Neural cell (in vitro differentiated cells): Measurements from ENCODE around the gene RYK. TPM values are rescaled to one million over a fixed set of nuclear protein-coding genes. Genes with fewer than 3 reads are reported as not detected.

Experiments
- H2AFZ ChIP-seq: fragments of 200-600, 300-800 bp; sonication (generic), shearing (Covaris generic); 2 replicates; pipeline ENCODE4 v1.6.0; 2014; ENCODE audit warnings: low read depth, mild to moderate bottlenecking, antibody characterized with exemption, low read length, moderate library complexity
- H3F3A ChIP-seq: fragments of 200-600 bp; shearing (Covaris generic); 2 replicates; pipeline ENCODE4 v1.6.1; 2016; ENCODE audit warnings: mild to moderate bottlenecking, moderate library complexity, mixed read lengths, antibody characterized with exemption, low read length; ENCODE audit not compliant: insufficient read depth, poor library complexity, severe bottlenecking
- H3K27ac ChIP-seq: fragments of 200-600, 300-800 bp; sonication (generic), shearing (Covaris generic); 2 replicates; pipeline ENCODE4 v1.5.1; 2014; ENCODE audit warnings: mild to moderate bottlenecking, low read length, moderate library complexity
- H3K27me3 ChIP-seq: fragments of 300-800, 200-600 bp; sonication (generic), shearing (Covaris generic); 2 replicates; pipeline ENCODE4 v1.6.0; 2014; ENCODE audit warnings: mild to moderate bottlenecking, low read depth, low read length, moderate library complexity; ENCODE audit not compliant: insufficient read depth
- H3K36me3 ChIP-seq: fragments of 300-800, 200-600 bp; sonication (generic), shearing (Covaris generic); 2 replicates; pipeline ENCODE4 v1.5.1; 2014; ENCODE audit warnings: mild to moderate bottlenecking, antibody characterized with exemption, low read length, moderate library complexity; ENCODE audit not compliant: insufficient read depth
- H3K4me2 ChIP-seq: fragments of 300-800, 200-600 bp; sonication (generic), shearing (Covaris generic); 2 replicates; pipeline ENCODE4 v1.6.0; 2014; ENCODE audit warnings: mild to moderate bottlenecking, low read length
- H3K4me3 ChIP-seq: fragments of 300-800, 200-600 bp; sonication (generic), shearing (Covaris generic); 2 replicates; pipeline ENCODE4 v1.5.1; 2014; ENCODE audit warnings: mild to moderate bottlenecking, low read length, moderate library complexity
- H3K79me2 ChIP-seq: fragments of 200-600 bp; shearing (Covaris generic); replicated peaks from 2 replicates; pipeline ENCODE4 v1.6.0; 2014; ENCODE audit warnings: mild to moderate bottlenecking, low read length, moderate library complexity; ENCODE audit not compliant: insufficient read depth
- H3K9ac ChIP-seq: fragments of 300-800, 200-600 bp; sonication (generic), shearing (Covaris generic); 2 replicates; pipeline ENCODE4 v1.6.1; 2016; ENCODE audit warnings: mild to moderate bottlenecking, low read length, mixed read lengths
- H3K9me2 ChIP-seq: fragments of 200-600 bp; shearing (Covaris generic); 2 replicates; pipeline ENCODE4 v1.6.1; 2016; ENCODE audit warnings: mild to moderate bottlenecking, low read length, mixed read lengths; ENCODE audit not compliant: insufficient read depth
- H3K9me3 ChIP-seq: fragments of 200-600, 300-800 bp; sonication (generic), shearing (Covaris generic); 2 replicates; pipeline ENCODE4 v1.6.1; 2016; ENCODE audit warnings: mild to moderate bottlenecking, mixed run types, low read length, moderate library complexity, mixed read lengths
- H4K20me1 ChIP-seq: fragments of 200-600 bp; shearing (Covaris generic); 2 replicates; pipeline ENCODE4 v1.6.1; 2016; ENCODE audit warnings: mild to moderate bottlenecking, mixed run types; ENCODE audit not compliant: insufficient read depth
- CTCF ChIP-seq: fragments of 450-650 bp; IDR thresholded peaks from 2 replicates; pipeline ENCODE4 v1.5.1; 2014; ENCODE audit warnings: antibody characterized with exemption, mild to moderate bottlenecking, moderate library complexity; ENCODE audit not compliant: poor library complexity, severe bottlenecking
- EP300 ChIP-seq: fragments of 450-650 bp; conservative IDR thresholded peaks from 2 replicates; pipeline ENCODE4 v1.6.1; 2014; ENCODE audit warnings: antibody characterized with exemption, mild to moderate bottlenecking, moderate library complexity; ENCODE audit not compliant: poor library complexity, severe bottlenecking
- EZH2 ChIP-seq: fragments of 200-600, 300-800 bp; shearing (Covaris generic), sonication (generic); IDR thresholded peaks from 2 replicates; pipeline ENCODE4 v1.6.1; 2014; ENCODE audit warnings: antibody characterized with exemption, low read length, borderline replicate concordance, mild to moderate bottlenecking; ENCODE audit not compliant: insufficient read depth, poor library complexity, severe bottlenecking
- MXI1 ChIP-seq: fragments of 450-650 bp; conservative IDR thresholded peaks from 2 replicates; pipeline ENCODE4 v1.6.1; 2014; ENCODE audit warnings: antibody characterized with exemption, mild to moderate bottlenecking; ENCODE audit not compliant: poor library complexity, severe bottlenecking
- POLR2AphosphoS5 ChIP-seq: IDR thresholded peaks from 2 replicates; pipeline ENCODE4 v1.6.1; 2012
- RAD21 ChIP-seq: fragments of 450-650 bp; conservative IDR thresholded peaks from 2 replicates; pipeline ENCODE4 v1.6.1; 2014; ENCODE audit warnings: antibody characterized with exemption, mild to moderate bottlenecking, moderate library complexity
- REST ChIP-seq: IDR thresholded peaks from 2 replicates; pipeline ENCODE4 v1.6.1; 2012; ENCODE audit warnings: borderline replicate concordance
- SMC3 ChIP-seq: fragments of 450-650 bp; conservative IDR thresholded peaks from 2 replicates; pipeline ENCODE4 v1.6.1; 2014; ENCODE audit warnings: antibody characterized with exemption, mild to moderate bottlenecking, moderate library complexity; ENCODE audit not compliant: poor library complexity
- TAF1 ChIP-seq: IDR thresholded peaks from 2 replicates; pipeline ENCODE4 v1.6.1; 2012; ENCODE audit warnings: low read depth
- polyA plus RNA-seq: library from polyadenylated mRNA; depleted of rRNA; stranded (reverse); fragments of >200 nt; gene quantifications from 2 replicates; pipeline ENCODE4 v1.2.3, GENCODE V29; 2014

Gene RYK
- polyA plus RNA-seq, 1 donor from 2014 or later = 68.6 TPM

- no peaks in the 10 kb centered on the region for H4K20me1 ChIP-seq
- H3K27me3 ChIP-seq = no peaks in the 10 kb centered on the region
- H3K27ac ChIP-seq = no peak overlapping the region
- H3K9me3 ChIP-seq = no peaks in the 10 kb centered on the region
- H3K4me2 ChIP-seq = no peak overlapping the region
- no peaks in the 10 kb centered on the region for H3F3A ChIP-seq
- H3K9me2 ChIP-seq = no peaks in the 10 kb centered on the region
- no peaks in the 10 kb centered on the region for H3K79me2 ChIP-seq
- H3K36me3 ChIP-seq = no peaks in the 10 kb centered on the region
- H2AFZ ChIP-seq = no peak overlapping the region
- H3K9ac ChIP-seq = no peak overlapping the region
- TF ChIP-seq SMC3 (no peak), MXI1 (no peak), EZH2 (no peak), EP300 (no peak), POLR2AphosphoS5 (no peak), RAD21 (no peak), REST (no peak), TAF1 (no peak), CTCF (no peak)
- H3K4me3 ChIP-seq = no peak overlapping the region
Observed at GRCh38 chr3:134148534-134148933, 102.1 kb downstream of the RYK start.

- no peak overlapping the region for H2AFZ ChIP-seq
- no peaks in the 10 kb centered on the region for H3F3A ChIP-seq
- no peaks in the 10 kb centered on the region for H3K27me3 ChIP-seq
- H3K9me3 ChIP-seq = no peaks in the 10 kb centered on the region
- no peak overlapping the region for H3K4me3 ChIP-seq
- H3K4me2 ChIP-seq = no peak overlapping the region
- H4K20me1 ChIP-seq = no peaks in the 10 kb centered on the region
- H3K36me3 ChIP-seq = no peaks in the 10 kb centered on the region
- H3K9ac ChIP-seq = no peak overlapping the region
- TF ChIP-seq TAF1 = no peak
- TF ChIP-seq SMC3 = no peak
- no peak for TF ChIP-seq EP300
- TF ChIP-seq REST = no peak
- TF ChIP-seq EZH2 = no peak
- no peak for TF ChIP-seq CTCF
- no peak for TF ChIP-seq MXI1
- no peak for TF ChIP-seq RAD21
- TF ChIP-seq POLR2AphosphoS5 = no peak
- H3K79me2 ChIP-seq = no peaks in the 10 kb centered on the region
- no peak overlapping the region for H3K27ac ChIP-seq
- H3K9me2 ChIP-seq = no peaks in the 10 kb centered on the region
Observed at GRCh38 chr3:134147411-134147810, 103.2 kb downstream of the RYK start.
